ENCODE data around the gene SAMHD1. TPM values are rescaled to one million over a fixed set of nuclear protein-coding genes. Genes with fewer than 3 reads are reported as not detected.

The SAMHD1 gene
- total and polyA plus RNA-seq, 2 of the 8 experiments (the other 6 are each of a cell fraction or from before 2014, with no cell fraction given) = 22.0 to 37.1 TPM

DNA sequence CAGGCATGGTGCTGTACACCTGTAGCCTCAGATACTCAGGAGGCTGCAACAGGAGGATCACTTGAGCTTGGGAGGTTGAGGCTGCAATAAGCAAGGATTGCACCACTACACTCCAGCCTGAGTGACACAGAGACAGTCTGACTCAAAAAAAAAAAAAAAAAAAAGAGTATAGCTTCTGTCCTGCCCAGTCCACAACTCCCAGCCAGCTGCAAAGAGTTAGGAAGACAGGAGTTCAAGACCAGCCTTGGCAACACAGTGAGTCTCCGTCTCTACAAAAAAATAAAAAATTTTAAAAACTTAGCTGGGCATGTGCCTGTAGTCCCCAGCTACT, 103.8 kb downstream of the SAMHD1 start:
- Histone ChIP-seq H4K91ac (replicated peaks; ENCODE audit: insufficient read length, low read length) (no peak overlapping the region), H3K79me2 (ENCODE audit: control insufficient read depth in 1 of 2, insufficient read depth in 2 of 2, low read length in 2 of 2) (peaks cover 0 to 7% of the 10 kb centered on the region in 2 experiments; a peak in 2 of 4 replicates)
- CTCF ChIA-PET (ENCODE audit: partially characterized antibody) = interaction anchor here (0.6 to 5.6 kb wide), 8 partner anchors 10 to 156 kb away, joined by 3 to 45 read pairs (median 8); a partner anchor contains a TSS

More for the DNA sequence above, 103.8 kb downstream of the SAMHD1 start:
- DNase-seq (ENCODE audit: low read depth in 1 of 2, low spot score in 2 of 2) = no peak
- H3K14ac ChIP-seq (ENCODE audit: insufficient read length) = no peak overlapping the region
- H2BK5ac ChIP-seq (ENCODE audit: low read depth, low read length) = no peak overlapping the region
- H3K23me2 ChIP-seq (ENCODE audit: low read depth, low read length) = 0 out of 2 replicates have a peak, but pooled peaks cover 2% of the 10 kb centered on the region
- no peak overlapping the region for H3K18ac ChIP-seq (ENCODE audit: extremely low read depth, low read length)
- no peak overlapping the region for H2BK120ac ChIP-seq (replicated peaks; ENCODE audit: low read depth, low read length)
- H3K23ac ChIP-seq (ENCODE audit: insufficient read length) = no peak overlapping the region
- WGBS, 2 experiments (ENCODE audit: extremely low coverage in 1 of 2, insufficient coverage in 1 of 2, insufficient read length in 1 of 2, insufficient replicate concordance in 2 of 2, low coverage in 1 of 2, low lambda C conversion rate in 2 of 2, missing lambda C conversion rate in 1 of 2) = 82% methylated on average over 1 of the region's 1 CpG; no CpG with 5 or more reads in 1 of the 2 experiments
- no peak overlapping the region for H3K4ac ChIP-seq (replicated peaks; ENCODE audit: insufficient read length, low read depth, low read length)
- no peak overlapping the region for H2AK5ac ChIP-seq (ENCODE audit: low read depth, low read length)
- H3K4me1 ChIP-seq (replicated peaks in 1 of 4; ENCODE audit: control insufficient read depth in 3 of 4, insufficient read depth in 4 of 4, low read length in 3 of 4) = peaks cover 0 to 7% (median 4%) of the 10 kb centered on the region in 4 experiments; a peak in 4 of 7 replicates
- TF ChIP-seq RFX5 (IDR thresholded peaks at IDR 0.05; ENCODE audit: borderline replicate concordance, low read depth, low read length) (no peak), SIRT6 (IDR thresholded peaks at IDR 0.05; ENCODE audit: low read length) (no peak), RNF2 (IDR thresholded peaks at IDR 0.05; ENCODE audit: borderline replicate concordance, low read depth, low read length, missing control alignments, poor library complexity, severe bottlenecking) (no peak)
- no peak overlapping the region for H2BK12ac ChIP-seq (ENCODE audit: low read depth, low read length)
- no peaks in the 10 kb centered on the region; a peak in 2 of 8 replicates for H3K36me3 ChIP-seq (ENCODE audit: control insufficient read depth in 2 of 4, insufficient read depth in 4 of 4, low read length in 3 of 4)
- FAIRE-seq = no peak
- H2AFZ ChIP-seq (ENCODE audit: low read length) = no peak overlapping the region
- H3K4me3 ChIP-seq (ENCODE audit: extremely low read depth in 1 of 4, insufficient read depth in 2 of 4, low read depth in 3 of 4, low read length in 4 of 4) = no peak overlapping the region
- H4K5ac ChIP-seq (ENCODE audit: insufficient read length, low read depth, low read length) = no peak overlapping the region
- H3K27ac ChIP-seq (ENCODE audit: low read depth, low read length) = no peak overlapping the region
- no peak overlapping the region for H3K56ac ChIP-seq (replicated peaks; ENCODE audit: insufficient read length, low read depth, low read length)
- POLR2A ChIA-PET (ENCODE audit: partially characterized antibody) = interaction anchor here (1.1 to 8.6 kb wide), 6 partner anchors 9 to 171 kb away, joined by 3 to 54 read pairs (median 12); a partner anchor contains a TSS
- H3K79me1 ChIP-seq (ENCODE audit: low read depth, low read length) = peaks cover 2% of the 10 kb centered on the region; the same call in 1 of the 2 replicates
- H3K9ac ChIP-seq (replicated peaks in 1 of 4; ENCODE audit: extremely low read depth in 1 of 4, low read depth in 3 of 4, low read length in 3 of 4) = no peak overlapping the region
- H3K4me2 ChIP-seq (ENCODE audit: insufficient read depth in 1 of 2, low read depth in 2 of 2, low read length in 2 of 2) = no peak overlapping the region
- H4K20me1 ChIP-seq (replicated peaks in 1 of 2; ENCODE audit: control insufficient read depth in 1 of 2, insufficient read depth in 2 of 2, low read length in 2 of 2) = peaks cover 0 to 7% of the 10 kb centered on the region in 2 experiments
- no peak overlapping the region for H2BK20ac ChIP-seq (ENCODE audit: low read length)
- H2BK15ac ChIP-seq (ENCODE audit: low read length) = no peak overlapping the region
- H4K8ac ChIP-seq (ENCODE audit: extremely low read depth, insufficient read depth, low read length) = no peak overlapping the region; the same call in 1 of the 2 replicates
- no peaks in the 10 kb centered on the region for H3K27me3 ChIP-seq (replicated peaks in 1 of 4; ENCODE audit: control insufficient read depth in 3 of 4, extremely low read depth in 1 of 4, insufficient read depth in 3 of 4, low read length in 3 of 4)
- peaks cover 3 to 4% of the 10 kb centered on the region in 2 experiments; a peak in 3 of 4 replicates for H3K9me3 ChIP-seq (ENCODE audit: insufficient read depth in 2 of 2, low read depth in 1 of 2, low read length in 1 of 2)
